Cardiac atrium fibroblast (primary cell): ENCODE results near the gene PHF21A. TPM values are rescaled to one million over a fixed set of nuclear protein-coding genes. Genes with fewer than 3 reads are reported as not detected.

Experiments
- total RNA-seq: library from RNA; depleted of rRNA; stranded (reverse); fragments of >200 nt; gene quantifications from 2 replicates; pipeline ENCODE4 v1.2.3, GENCODE V29; 2015

The PHF21A gene
- 12.3 and 21.5 TPM in 2 replicates for total RNA-seq

DNA sequence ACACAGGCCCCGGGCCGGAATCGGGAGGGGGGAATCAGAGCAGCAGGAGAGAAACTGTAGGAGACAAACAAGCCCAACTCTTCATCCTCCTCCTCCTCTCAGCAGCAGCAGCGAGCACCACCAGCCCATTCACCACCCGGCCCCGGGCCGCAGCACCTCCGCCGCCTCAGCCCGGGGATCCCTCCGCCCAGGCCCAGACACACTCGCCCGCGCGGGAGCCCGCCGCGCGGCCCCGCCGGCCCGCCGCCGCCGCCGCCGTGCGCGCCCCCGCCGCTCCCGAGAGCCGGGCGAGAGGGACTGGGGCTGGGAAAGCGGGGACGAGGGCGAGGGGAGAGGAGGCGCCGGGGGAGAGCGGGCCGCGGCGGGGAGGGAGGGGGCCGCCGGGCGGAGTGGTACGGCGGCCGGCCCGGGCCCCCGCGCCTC is at the start of gene PHF21A:
TSS of gene PHF21A (minus strand) at position 154 of the 423 bp plus-strand sequence. CDS start 37,235 bp downstream, outside the sequence.

DNA sequence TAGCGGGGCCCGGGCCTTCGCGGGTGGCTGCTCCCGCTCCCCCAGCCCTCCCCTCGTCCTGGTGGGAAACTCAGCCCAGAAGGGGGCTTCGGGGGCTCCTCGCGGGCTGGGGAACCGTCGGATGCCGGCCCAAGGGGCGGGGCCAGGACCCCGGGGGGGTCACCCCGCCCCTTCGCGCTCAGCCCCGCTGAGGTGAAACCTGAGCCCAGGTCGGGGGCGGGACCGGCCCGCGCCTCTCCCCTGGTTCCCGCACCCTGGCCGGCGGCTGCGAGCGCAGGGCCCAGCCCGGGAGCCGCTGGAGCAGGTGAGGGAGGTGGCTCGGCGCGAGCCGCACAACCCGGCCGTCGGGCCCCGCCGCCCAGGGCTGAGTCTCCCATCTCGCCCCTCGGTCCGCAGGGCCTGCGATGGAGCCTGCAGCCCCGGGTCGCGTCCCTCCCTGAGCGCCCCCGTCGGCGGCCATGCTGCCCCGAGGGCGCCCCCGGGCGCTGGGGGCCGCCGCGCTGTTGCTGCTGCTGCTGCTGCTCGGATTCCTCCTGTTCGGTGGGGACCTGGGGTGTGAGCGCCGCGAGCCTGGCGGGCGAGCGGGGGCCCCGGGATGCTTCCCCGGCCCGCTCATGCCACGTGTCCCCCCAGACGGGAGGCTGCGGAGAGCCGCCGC is 198.7 kb downstream of the PHF21A start, which contains the start of gene LARGE2:
TSS of gene LARGE2 (plus strand) at position 232 of the 658 bp plus-strand sequence. CDS start at position 459, 227 bp downstream.

DNA sequence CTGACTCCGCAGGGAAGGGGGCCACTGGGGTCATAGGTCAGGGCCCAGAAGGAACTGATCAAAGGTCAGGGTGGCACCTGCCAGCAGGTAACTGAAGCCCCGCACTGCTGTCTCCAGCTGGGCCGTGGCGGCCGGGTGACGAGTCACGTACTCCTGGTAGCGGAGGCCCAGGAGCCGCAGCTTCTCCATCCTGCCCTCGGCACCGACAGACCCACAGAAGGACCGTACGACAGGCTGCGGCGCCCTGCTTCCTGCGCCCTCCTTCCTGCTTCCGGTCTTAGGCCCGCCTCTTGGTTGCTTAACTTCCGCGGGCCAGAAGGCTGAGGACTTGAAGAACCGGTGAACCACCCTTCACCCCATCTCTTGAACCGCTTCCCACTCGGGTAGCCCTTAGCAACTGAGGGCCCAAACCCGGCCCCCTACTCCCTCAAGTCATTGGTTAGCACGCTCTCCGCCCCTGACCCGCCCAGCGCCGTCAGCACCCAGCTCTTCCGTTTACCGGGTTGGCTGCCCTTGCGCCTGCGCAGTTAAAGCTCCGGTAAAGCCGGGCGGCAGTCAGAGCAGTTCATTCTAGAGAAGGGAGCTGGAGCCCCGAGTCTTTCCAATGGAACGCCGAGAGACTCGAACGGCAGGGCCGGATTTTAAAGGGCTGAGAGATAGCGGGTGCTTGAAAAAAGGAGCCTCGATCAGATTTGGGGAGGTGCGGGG is 203.5 kb downstream of the PHF21A start, which contains the start of gene PEX16:
TSS of gene PEX16 (minus strand) at position 255 of the 708 bp plus-strand sequence. CDS start at position 189, 66 bp downstream.

DNA sequence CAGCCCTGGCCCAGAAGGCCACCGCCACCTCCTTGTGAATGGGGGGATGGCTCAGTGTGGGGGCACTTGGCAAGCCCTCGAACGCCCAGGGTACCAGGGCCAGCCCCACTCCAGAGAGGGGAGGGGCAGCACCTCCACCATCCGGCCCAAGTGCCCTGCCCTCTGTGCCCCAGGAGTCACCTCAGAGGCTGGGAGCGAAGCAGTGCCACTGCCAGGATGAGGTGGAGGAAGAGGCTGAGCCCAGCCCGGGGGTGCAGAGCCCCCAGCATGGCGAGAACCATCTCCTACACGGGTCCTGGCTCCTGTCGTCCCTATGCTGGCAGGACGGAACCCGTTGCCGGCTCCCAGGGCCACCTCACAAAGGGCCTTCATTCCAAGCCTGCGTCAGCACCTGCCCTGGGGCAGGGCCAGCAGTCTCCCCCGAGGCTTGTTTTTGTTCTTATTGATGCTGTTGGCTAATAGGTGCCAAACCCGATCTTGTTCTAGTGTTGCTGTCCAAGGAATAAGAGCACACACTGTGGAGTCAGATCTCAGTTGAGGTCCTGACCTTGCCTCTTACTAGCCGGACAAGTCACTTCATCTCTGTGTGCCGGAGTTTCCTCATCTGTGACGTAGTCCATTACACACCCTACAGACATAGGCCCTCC is 214.2 kb downstream of the PHF21A start, which contains the start of gene FREY1:
TSS of gene FREY1 (minus strand) at position 307 of the 647 bp plus-strand sequence. CDS start at position 281, 26 bp downstream.

DNA sequence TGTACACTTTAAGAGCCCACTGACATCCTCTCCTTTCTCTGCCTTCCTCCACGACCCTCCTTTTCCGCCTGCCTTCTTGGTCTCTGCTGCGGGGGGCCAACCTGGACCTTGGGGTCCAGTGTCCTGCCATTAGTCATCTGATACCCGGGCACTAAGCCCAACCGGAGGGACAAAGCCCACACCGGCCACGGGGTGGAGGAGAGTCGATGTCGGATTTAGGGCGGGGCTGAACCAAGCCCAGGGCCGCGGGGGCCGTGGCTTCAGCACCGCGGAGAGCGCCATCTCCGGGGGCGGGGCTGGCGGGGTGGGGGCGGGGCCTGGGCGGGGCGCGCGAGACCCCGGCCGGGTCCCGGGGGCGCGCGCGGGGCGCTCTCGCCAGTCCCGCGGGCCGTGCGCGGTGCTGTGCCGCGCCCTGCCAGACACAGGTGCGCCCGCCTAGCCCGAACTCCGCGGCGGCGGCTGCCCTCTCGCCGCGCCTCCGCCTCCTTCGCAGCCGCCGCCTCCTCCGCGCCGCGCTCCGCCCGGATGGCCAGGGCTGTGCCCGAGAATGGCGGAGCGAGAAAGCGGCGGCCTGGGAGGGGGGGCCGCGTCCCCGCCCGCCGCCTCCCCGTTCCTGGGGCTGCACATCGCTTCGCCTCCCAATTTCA is 235.9 kb downstream of the PHF21A start, which contains the start of gene MAPK8IP1:
TSS of gene MAPK8IP1 (plus strand) at position 378 of the 647 bp plus-strand sequence. CDS start at position 548, 170 bp downstream.

Other genes starting within 250 kb of the PHF21A start
- 11.4 and 19.1 TPM in 2 replicates for gene MAPK8IP1, start 235.8 kb downstream of the PHF21A start, total RNA-seq
- gene FREY1, start 214.2 kb downstream of the PHF21A start, total RNA-seq = 0.65 TPM in 1 of 2 replicates, not detected in the other
- gene PEX16, start 203.6 kb downstream of the PHF21A start, total RNA-seq = 29.8 and 39.9 TPM in 2 replicates
- not detected in 2 replicates for gene LARGE2, start 198.8 kb downstream of the PHF21A start, total RNA-seq
- 31.3 and 41.9 TPM in 2 replicates for gene CREB3L1, start 156.2 kb upstream of the PHF21A start, total RNA-seq
- 27.1 and 50.5 TPM in 2 replicates for gene DGKZ, start 226.0 kb upstream of the PHF21A start, total RNA-seq